ENCODE measurements around the gene TMEM79.

GRCh38 chr1:156246241-156246780 is 37.8 kb upstream of the TMEM79 start:
- TF ChIP-seq CTCF (IDR thresholded peaks at IDR 0.05): no peak
- no peak for TF ChIP-seq POLR2A (IDR thresholded peaks at IDR 0.05)
